ENCODE results near the gene PLEKHJ1. TPM values are rescaled to one million over a fixed set of nuclear protein-coding genes. Genes with fewer than 3 reads are reported as not detected.
A peak's percentile ranks its signal among the peaks of the same experiment; 100 is the strongest.

PLEKHJ1 gene
- total and polyA plus RNA-seq, 4 donors: 24.9 to 56.2 (median 44.3) TPM

- DNase-seq: no peak
- Histone ChIP-seq H3K27me3 (ENCODE audit: control insufficient read depth in 1 of 2, insufficient read depth in 2 of 2, low read length in 1 of 2) (no peaks in the 10 kb centered on the region), H3K27ac (ENCODE audit: low read depth in 1 of 2, low read length in 2 of 2) (no peak overlapping the region), H3K4me3 (ENCODE audit: low read length in 2 of 2) (no peak overlapping the region), H3K36me3 (ENCODE audit: control insufficient read depth in 1 of 2, insufficient read depth in 2 of 2, low read length in 1 of 2) (no peaks in the 10 kb centered on the region), H3K9me3 (ENCODE audit: control insufficient read depth, low read length) (no peaks in the 10 kb centered on the region), H3K4me1 (ENCODE audit: control insufficient read depth in 1 of 2, insufficient read depth in 2 of 2, low read length in 2 of 2) (no peaks in the 10 kb centered on the region)
- no peak for ATAC-seq (ENCODE audit: low FRiP score)
- intact Hi-C loops (cut with DNase I): no loop called here
- WGBS, 2 donors: 82% methylated on average over 9 of the region's 9 CpGs
Measured at GRCh38 chr19:2277138-2277537, 41.0 kb upstream of the PLEKHJ1 start.

- Histone ChIP-seq H3K9me3 (ENCODE audit: control insufficient read depth, low read length) (no peaks in the 10 kb centered on the region), H3K4me1 (ENCODE audit: control insufficient read depth in 1 of 2, insufficient read depth in 2 of 2, low read length in 2 of 2) (no peaks in the 10 kb centered on the region), H3K36me3 (ENCODE audit: control insufficient read depth in 1 of 2, insufficient read depth in 2 of 2, low read length in 1 of 2) (peaks cover 0 to 2% of the 10 kb centered on the region in 2 donors), H3K4me3 (ENCODE audit: low read length in 2 of 2) (no peak overlapping the region), H3K27me3 (ENCODE audit: control insufficient read depth in 1 of 2, insufficient read depth in 2 of 2, low read length in 1 of 2) (no peaks in the 10 kb centered on the region), H3K27ac (ENCODE audit: low read depth in 1 of 2, low read length in 2 of 2) (no peak overlapping the region)
- ATAC-seq (ENCODE audit: low FRiP score) (no peak), DNase-seq (no peak)
- whole genome bisulfite sequencing, 2 donors: 87 to 92% methylated on average over 28 of the region's 28 CpGs
- intact Hi-C loops (cut with DNase I): no loop called here
Measured at GRCh38 chr19:2276429-2276986, 40.4 kb upstream of the PLEKHJ1 start.

- no peak for ATAC-seq (ENCODE audit: low FRiP score)
- intact Hi-C loops (cut with DNase I): no loop called here
- H3K36me3 ChIP-seq (ENCODE audit: control insufficient read depth in 1 of 2, insufficient read depth in 2 of 2, low read length in 1 of 2): peaks cover 0 to 2% of the 10 kb centered on the region in 2 donors
- no peaks in the 10 kb centered on the region for H3K4me1 ChIP-seq (ENCODE audit: control insufficient read depth in 1 of 2, insufficient read depth in 2 of 2, low read length in 2 of 2)
- no peaks in the 10 kb centered on the region for H3K27me3 ChIP-seq (ENCODE audit: control insufficient read depth in 1 of 2, insufficient read depth in 2 of 2, low read length in 1 of 2)
- no peak overlapping the region for H3K4me3 ChIP-seq (ENCODE audit: low read length in 2 of 2)
- 66 to 67% methylated on average over 64 to 74 of the region's 74 CpGs for WGBS, 2 donors
- H3K9me3 ChIP-seq (ENCODE audit: control insufficient read depth, low read length): no peaks in the 10 kb centered on the region
- peak in 1 of 2 donors; percentile 85 for DNase-seq
- H3K27ac ChIP-seq (ENCODE audit: low read depth in 1 of 2, low read length in 2 of 2): no peak overlapping the region
Measured at GRCh38 chr19:2275588-2276428, 39.7 kb upstream of the PLEKHJ1 start.

DNA sequence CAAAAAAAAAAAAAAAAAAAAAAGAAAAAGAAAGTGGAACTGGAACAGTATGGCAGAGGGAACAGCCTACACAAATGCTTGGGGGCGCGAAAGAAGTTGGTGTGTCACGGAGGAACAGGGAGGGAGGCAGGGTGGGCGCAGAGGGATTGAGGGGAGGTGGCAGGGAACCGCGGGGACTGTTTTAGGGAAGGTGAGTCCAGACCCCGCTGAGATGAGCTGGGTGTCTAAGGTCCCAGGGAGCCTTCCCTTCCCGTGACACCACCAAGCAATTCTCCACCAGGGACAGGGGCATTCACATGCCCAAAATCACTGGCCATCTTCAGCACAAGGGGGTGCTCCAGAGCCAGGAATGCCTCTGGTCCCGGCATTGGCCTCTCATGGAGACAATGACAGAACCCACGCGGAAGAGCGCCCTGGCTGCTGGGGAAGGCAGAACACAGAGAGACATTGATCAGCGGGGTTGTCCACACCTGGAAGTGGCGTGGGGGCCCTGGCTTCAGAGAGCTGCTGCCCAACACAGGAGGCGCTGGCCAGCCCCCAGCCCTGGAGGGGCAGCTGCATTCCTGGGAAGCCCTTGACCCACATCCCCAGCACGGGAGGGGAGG is 38.9 kb upstream of the PLEKHJ1 start:
- intact Hi-C loops (cut with DNase I): loop anchor here in 1 of 2 donors (5.0 kb wide), 2 partner anchors 38 to 123 kb away; partner anchors contain the start of genes AP3D1, PLEKHJ1 and SF3A2
- WGBS, 2 donors: 58 to 62% methylated on average over 16 of the region's 16 CpGs
- Histone ChIP-seq H3K9me3 (ENCODE audit: control insufficient read depth, low read length) (no peaks in the 10 kb centered on the region), H3K27me3 (ENCODE audit: control insufficient read depth in 1 of 2, insufficient read depth in 2 of 2, low read length in 1 of 2) (no peaks in the 10 kb centered on the region), H3K4me3 (ENCODE audit: low read length in 2 of 2) (no peak overlapping the region), H3K36me3 (ENCODE audit: control insufficient read depth in 1 of 2, insufficient read depth in 2 of 2, low read length in 1 of 2) (peaks cover 0 to 2% of the 10 kb centered on the region in 2 donors), H3K4me1 (ENCODE audit: control insufficient read depth in 1 of 2, insufficient read depth in 2 of 2, low read length in 2 of 2) (no peaks in the 10 kb centered on the region), H3K27ac (ENCODE audit: low read depth in 1 of 2, low read length in 2 of 2) (no peak overlapping the region)
- ATAC-seq (ENCODE audit: low FRiP score): no peak
- peak in 1 of 2 donors; percentile 87 for DNase-seq

- H3K9me3 ChIP-seq (ENCODE audit: control insufficient read depth, low read length): no peaks in the 10 kb centered on the region
- intact Hi-C loops (cut with DNase I): loop anchor here in 1 of 2 donors (5.0 kb wide), 2 partner anchors 37 to 122 kb away; partner anchors contain the start of genes AP3D1, PLEKHJ1 and SF3A2
- no peaks in the 10 kb centered on the region for H3K4me1 ChIP-seq (ENCODE audit: control insufficient read depth in 1 of 2, insufficient read depth in 2 of 2, low read length in 2 of 2)
- H3K36me3 ChIP-seq (ENCODE audit: control insufficient read depth in 1 of 2, insufficient read depth in 2 of 2, low read length in 1 of 2): peaks cover 0 to 2% of the 10 kb centered on the region in 2 donors
- peak overlapping the region in 1 of 2 donors; percentile 5 for H3K27ac ChIP-seq (ENCODE audit: low read depth in 1 of 2, low read length in 2 of 2)
- ATAC-seq (ENCODE audit: low FRiP score): no peak
- H3K27me3 ChIP-seq (ENCODE audit: control insufficient read depth in 1 of 2, insufficient read depth in 2 of 2, low read length in 1 of 2): no peaks in the 10 kb centered on the region
- no peak overlapping the region for H3K4me3 ChIP-seq (ENCODE audit: low read length in 2 of 2)
- no peak for DNase-seq
- WGBS, 2 donors: 86 to 92% methylated on average over 9 of the region's 9 CpGs
Measured at GRCh38 chr19:2274185-2274711, 38.1 kb upstream of the PLEKHJ1 start.

DNA sequence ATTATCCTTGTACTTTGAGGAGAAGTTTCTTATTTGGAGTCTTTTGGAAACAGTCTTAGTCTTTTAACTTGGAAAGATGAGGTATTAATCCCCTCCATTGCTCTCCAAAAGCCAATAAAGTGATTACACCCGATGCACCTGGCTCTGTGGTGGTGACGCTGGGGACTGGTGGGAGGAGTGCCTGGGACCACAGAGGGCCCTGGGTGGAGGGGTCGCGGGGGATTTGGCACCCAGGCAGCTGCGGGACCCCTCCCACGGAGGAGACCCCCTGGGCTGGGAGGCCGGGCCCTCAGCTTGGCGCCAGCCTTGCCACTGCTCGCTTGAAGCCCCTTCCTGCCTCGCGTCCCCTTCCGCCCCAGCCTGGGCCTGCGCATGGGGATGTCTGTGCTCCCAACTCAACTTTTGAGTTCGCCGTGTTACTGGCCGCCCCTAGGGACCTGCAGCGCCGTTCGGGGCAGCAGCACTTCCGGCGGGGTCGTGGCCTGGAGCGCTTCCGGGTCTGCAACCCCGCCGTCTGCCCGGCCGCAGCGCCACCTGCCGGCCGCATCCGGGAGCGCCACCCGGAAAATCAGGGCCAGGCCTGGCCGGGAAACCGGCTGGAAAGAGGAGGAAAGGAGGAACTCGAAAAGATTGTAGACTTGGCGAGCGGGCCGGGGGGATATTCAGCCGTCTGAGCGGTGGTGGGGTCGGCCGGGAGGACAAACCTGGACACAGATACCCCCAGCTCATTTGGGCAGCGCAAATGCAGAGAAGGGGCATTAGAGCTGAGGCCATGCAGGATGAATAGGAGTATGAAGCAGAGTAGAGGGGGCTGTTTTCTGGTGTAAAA is 37.4 kb upstream of the PLEKHJ1 start:
- Histone ChIP-seq H3K4me1 (ENCODE audit: control insufficient read depth in 1 of 2, insufficient read depth in 2 of 2, low read length in 2 of 2) (no peaks in the 10 kb centered on the region), H3K4me3 (ENCODE audit: low read length in 2 of 2) (no peak overlapping the region), H3K36me3 (ENCODE audit: control insufficient read depth in 1 of 2, insufficient read depth in 2 of 2, low read length in 1 of 2) (peaks cover 0 to 2% of the 10 kb centered on the region in 2 donors), H3K27ac (ENCODE audit: low read depth in 1 of 2, low read length in 2 of 2) (peak overlapping the region; percentile 5 to 29), H3K27me3 (ENCODE audit: control insufficient read depth in 1 of 2, insufficient read depth in 2 of 2, low read length in 1 of 2) (no peaks in the 10 kb centered on the region), H3K9me3 (ENCODE audit: control insufficient read depth, low read length) (no peaks in the 10 kb centered on the region)
- DNase-seq: peak; percentile 86 to 93
- intact Hi-C loops (cut with DNase I): loop anchor here (2.0 to 5.0 kb wide), 3 partner anchors 36 to 121 kb away; partner anchors contain the start of genes PLEKHJ1 (in 2 of the 2), SF3A2 (in 2 of the 2) and AP3D1 (in 1 of the 2)
- 12 to 13% methylated on average over 44 to 45 of the region's 45 CpGs for WGBS, 2 donors
- peak; percentile 46 for ATAC-seq (ENCODE audit: low FRiP score)

DNA sequence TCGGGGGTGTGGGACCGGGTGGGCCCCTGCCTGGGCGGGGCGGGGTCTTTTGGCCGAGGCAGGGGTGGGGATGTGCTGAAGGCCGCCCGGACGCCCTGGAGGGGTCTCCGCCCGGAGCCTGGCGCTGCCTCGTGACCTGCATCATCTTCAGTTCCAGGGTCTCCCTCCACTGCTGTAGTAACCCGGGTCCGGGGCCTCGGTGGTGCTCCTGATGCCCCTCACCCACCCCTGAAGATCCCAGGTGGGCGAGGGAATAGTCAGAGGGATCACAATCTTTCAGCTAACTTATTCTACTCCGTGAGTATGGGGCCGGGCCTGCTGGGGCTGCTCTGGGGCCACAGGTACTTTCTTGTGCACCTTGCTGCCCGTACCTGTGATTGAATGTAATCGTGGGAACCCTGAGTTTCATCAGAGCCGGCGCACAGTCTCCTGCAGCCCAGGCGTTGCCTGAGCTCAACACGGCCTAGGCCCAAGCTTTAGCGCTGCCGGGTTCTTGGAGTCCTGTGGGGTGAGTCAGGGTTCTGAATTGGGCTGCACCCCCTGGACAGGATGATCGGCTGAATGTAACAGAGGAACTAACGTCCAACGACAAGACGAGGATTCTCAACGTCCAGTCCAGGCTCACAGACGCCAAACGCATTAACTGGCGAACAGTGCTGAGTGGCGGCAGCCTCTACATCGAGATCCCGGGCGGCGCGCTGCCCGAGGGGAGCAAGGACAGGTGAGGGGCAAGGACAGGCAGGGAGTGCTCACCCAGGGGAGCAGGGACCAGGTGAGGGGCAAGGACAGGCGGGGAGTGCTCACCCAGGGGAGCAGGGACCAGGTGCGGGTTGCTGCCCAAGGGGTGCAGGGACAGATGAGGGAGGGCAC is 35.3 kb upstream of the PLEKHJ1 start:
- no peaks in the 10 kb centered on the region for H3K4me1 ChIP-seq (ENCODE audit: control insufficient read depth in 1 of 2, insufficient read depth in 2 of 2, low read length in 2 of 2)
- intact Hi-C loops (cut with DNase I): loop anchor here (2.0 to 5.0 kb wide), 3 partner anchors 34 to 119 kb away; partner anchors contain the start of genes PLEKHJ1 (in 2 of the 2), SF3A2 (in 2 of the 2) and AP3D1 (in 1 of the 2)
- no peak for ATAC-seq (ENCODE audit: low FRiP score)

More for the DNA sequence above, 35.3 kb upstream of the PLEKHJ1 start:
- Histone ChIP-seq H3K4me3 (ENCODE audit: low read length in 2 of 2) (peak overlapping the region; percentile 49 to 96), H3K27me3 (ENCODE audit: control insufficient read depth in 1 of 2, insufficient read depth in 2 of 2, low read length in 1 of 2) (no peaks in the 10 kb centered on the region), H3K27ac (ENCODE audit: low read depth in 1 of 2, low read length in 2 of 2) (peak overlapping the region; percentile 6 to 74), H3K9me3 (ENCODE audit: control insufficient read depth, low read length) (no peaks in the 10 kb centered on the region), H3K36me3 (ENCODE audit: control insufficient read depth in 1 of 2, insufficient read depth in 2 of 2, low read length in 1 of 2) (peaks cover 0 to 2% of the 10 kb centered on the region in 2 donors)
- DNase-seq: peak in 1 of 2 donors; percentile 62
- 37 to 42% methylated on average over 39 to 43 of the region's 43 CpGs for WGBS, 2 donors
